GM10248 (cell line): Measurements from ENCODE around the gene NOB1.

Source experiments
- CTCF ChIA-PET: fragments of 300-600 bp; sonication (Branson Sonifier 250); formaldehyde crosslinking; extraction: SDS; loops from one replicate; lab custom pipeline; 2021; ENCODE audit warnings: antibody characterized with exemption; lab: Yijun Ruan, JAX
- POLR2A ChIA-PET: fragments of 350-650 bp; sonication (Branson Sonifier 250); formaldehyde crosslinking; extraction: SDS; loops from one replicate; lab custom pipeline; 2020; ENCODE audit warnings: antibody characterized with exemption; lab: Yijun Ruan, JAX
- DNase-seq: peaks from one replicate; pipeline ENCODE4 v3.0.0; 2012; ENCODE audit errors: extremely low spot score
- TF ChIP-seq, protein P1 (sequence below): IDR thresholded peaks from 2 replicates; pipeline ENCODE4 v1.5.1; 2012; ENCODE audit warnings: mild to moderate bottlenecking, low read depth; ENCODE audit errors: extremely low read depth, missing control alignments, control extremely low read depth

The NOB1 gene

DNA sequence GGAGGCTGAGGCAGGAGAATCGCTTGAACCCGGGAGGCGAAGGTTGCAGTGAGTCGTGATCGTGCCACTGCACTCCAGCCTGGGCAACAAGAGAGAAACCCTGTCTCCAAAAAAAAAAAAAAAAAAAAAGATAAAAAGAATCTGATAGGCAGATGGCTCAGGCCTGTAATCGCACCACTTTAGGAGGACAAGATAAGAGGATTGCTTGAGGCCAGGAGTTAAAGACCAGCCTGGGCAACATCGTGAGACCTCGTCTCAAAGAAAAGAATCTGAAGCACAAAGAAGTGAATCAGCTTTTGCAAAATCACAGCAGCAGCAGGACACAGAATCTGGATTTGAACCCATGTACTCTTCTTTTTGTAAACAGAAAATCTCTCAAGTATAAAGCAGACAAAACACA is 7.6 kb downstream of the NOB1 start:
- no peak for DNase-seq
- TF ChIP-seq, protein P1, sequence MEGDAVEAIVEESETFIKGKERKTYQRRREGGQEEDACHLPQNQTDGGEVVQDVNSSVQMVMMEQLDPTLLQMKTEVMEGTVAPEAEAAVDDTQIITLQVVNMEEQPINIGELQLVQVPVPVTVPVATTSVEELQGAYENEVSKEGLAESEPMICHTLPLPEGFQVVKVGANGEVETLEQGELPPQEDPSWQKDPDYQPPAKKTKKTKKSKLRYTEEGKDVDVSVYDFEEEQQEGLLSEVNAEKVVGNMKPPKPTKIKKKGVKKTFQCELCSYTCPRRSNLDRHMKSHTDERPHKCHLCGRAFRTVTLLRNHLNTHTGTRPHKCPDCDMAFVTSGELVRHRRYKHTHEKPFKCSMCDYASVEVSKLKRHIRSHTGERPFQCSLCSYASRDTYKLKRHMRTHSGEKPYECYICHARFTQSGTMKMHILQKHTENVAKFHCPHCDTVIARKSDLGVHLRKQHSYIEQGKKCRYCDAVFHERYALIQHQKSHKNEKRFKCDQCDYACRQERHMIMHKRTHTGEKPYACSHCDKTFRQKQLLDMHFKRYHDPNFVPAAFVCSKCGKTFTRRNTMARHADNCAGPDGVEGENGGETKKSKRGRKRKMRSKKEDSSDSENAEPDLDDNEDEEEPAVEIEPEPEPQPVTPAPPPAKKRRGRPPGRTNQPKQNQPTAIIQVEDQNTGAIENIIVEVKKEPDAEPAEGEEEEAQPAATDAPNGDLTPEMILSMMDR, result no peak
- ChIA-PET POLR2A (no interaction called here), CTCF (interaction anchor here (2.3 kb wide), 1 partner anchor 7 kb away, joined by 14 read pairs; the partner anchor contains the start of gene NOB1)

DNA sequence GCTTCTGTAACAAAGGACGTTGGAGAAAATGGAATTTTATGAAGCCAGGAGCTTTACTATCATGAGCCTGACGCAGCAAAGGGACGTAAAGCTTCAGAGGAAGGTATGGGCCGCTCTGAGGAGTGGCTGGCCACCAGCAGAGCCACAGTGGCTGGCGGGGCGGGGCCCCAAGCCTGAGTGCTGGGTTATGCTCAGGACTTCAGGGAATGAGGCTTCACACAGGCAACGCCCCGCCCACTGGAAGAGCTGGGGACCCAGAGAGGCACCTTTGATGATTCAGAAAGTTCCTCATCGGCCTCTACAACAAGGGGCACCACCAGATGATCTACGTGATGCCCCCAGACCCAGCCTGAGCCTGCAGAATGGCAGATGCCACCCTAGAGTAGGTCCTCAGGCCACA is 8.8 kb downstream of the NOB1 start:
- no peak for DNase-seq
- POLR2A ChIA-PET, result no interaction called here
- TF ChIP-seq, protein P1, result no peak
- CTCF ChIA-PET, result interaction anchor here (2.3 kb wide), 1 partner anchor 9 kb away, joined by 14 read pairs; the partner anchor contains the start of gene NOB1

DNA sequence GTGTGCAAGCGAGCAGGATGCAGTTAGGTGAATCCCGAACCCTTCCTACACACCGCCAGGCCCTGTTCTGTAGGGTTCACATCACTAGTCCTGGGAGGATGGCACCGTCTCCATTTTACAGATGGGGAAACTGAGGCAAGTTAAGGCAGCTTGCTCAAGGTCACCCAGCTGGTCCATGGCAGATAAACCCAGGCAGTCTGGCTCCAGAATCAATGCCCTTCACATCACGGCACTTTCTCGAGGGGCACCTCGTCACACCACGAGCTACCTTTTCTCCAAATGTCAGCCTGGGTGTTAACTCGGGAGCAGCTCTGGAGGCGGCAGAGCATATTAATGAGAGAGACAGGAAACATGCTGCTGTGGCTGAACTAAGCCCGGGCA is 9.5 kb downstream of the NOB1 start:
- no peak for DNase-seq
- CTCF ChIA-PET, result interaction anchor here (2.3 kb wide), 1 partner anchor 9 kb away, joined by 14 read pairs; the partner anchor contains the start of gene NOB1
- POLR2A ChIA-PET, result no interaction called here
- TF ChIP-seq, protein P1, result no peak

DNA sequence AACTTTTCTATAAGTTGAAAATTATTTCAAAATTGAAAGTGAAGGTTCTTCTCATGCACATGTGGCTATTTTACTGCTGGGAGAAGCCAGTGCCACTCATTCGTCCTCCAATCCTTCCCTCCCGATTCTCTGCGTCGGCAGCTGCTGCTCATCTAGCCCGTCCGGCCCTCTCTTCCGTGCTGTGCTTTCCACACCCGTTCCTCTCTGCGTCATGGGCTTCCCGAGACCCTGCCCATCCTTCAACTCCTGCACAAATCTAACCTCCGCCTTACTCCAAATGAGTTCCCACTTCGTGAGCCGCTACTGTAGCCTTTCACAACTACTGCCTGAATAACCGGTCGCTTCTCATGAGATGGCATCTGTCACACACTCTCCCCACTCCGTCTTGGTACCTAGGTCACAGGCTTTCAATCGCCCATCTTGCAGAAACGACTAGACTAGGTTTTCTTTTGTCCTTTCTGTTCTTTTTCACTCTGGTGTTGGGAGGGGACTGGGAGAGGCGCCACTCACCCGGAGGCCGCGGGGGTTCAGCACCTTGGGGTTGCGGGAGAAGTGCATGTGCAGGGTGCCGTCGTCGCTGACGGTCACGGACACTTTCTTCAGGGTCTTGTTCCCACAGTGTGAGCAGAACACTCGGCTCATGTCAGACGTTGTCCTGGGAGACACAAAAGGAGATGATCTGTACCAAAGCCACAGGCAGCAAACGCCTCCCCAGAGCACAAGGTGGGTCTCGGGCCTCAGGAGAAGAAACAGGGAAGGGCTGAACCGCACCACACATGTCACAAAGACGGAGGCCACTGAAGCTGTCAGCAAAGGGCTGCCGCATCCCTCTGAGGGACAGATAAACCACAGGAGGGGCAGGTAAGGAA is 10.1 kb downstream of the NOB1 start:
- ChIA-PET POLR2A (no interaction called here), CTCF (interaction anchor here (2.3 kb wide), 1 partner anchor 10 kb away, joined by 14 read pairs; the partner anchor contains the start of gene NOB1)
- no peak for DNase-seq
- TF ChIP-seq, protein P1, result no peak

DNA sequence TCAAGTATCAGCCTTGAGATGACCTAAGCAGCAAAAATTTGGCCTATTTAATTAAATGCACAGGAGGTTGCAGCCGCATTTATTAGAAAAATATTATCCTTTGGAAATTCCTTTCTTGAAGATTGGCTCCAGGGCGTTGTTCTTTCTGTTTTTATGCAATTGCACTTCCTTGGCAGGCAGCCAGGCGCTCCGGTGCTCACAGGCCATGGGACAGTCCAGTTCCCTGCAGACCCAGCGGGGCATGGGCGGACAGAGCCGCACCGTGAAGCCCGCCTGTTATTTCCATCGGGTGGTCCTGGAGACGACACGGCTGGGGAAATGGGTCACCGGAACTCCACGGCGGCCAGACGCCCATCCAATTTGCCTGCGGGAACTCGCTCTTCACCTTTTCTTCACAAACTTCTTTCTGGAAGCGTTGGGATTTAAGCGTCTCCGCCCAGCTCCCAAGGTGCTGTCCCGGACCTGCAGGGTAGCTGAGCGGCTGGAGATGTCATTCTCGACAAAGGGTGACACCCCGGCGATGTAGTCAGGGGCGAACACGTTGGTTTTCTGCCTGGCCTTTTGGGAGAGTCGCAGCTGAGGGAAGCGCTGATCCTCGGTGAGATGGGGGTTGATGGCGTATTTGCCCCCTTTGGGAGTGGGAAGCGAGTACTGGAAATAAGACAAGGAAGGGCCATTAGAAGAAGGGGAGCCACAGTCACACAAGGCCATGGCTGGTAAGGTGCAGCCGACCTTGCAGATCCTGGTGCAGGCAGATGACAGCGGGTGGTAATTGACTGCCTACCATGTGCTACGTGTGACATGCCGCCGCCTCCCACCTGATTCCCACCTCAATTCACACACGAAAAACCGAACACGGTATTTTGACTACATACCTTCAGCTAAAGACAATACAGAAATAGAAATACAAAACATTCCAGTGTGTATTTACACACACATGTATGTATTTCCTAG is 12.5 kb downstream of the NOB1 start:
- ChIA-PET CTCF (interaction anchor here (1.0 to 2.7 kb wide), 5 partner anchors 10 to 188 kb away, joined by 3 to 19 read pairs (median 4); partner anchors contain the start of gene NOB1), POLR2A (interaction anchor here (0.7 kb wide), 1 partner anchor 12 kb away, joined by 3 read pairs; no protein-coding TSS in a partner anchor)
- DNase-seq, result no peak
- TF ChIP-seq, protein P1, result no peak

DNA sequence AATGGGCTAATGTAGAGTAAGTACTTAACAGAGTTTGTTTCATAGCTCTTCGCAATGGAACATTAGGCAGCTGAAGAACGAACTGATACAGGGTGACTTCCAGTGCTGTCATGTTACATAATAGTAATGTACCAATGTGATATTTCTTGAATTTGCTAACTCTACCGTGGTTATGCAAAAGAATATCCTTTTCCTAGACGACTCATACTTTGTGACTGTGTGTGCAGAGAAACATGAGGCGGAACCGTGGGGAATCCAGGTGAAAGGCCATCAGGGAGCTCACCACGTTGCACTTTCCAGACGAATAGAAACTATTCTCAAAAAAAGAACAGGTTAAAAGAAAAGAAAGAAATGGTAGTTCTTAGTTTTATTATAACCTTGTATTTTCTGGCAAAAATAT is 13.2 kb downstream of the NOB1 start:
- TF ChIP-seq, protein P1, result no peak
- CTCF ChIA-PET, result interaction anchor here (1.0 to 2.7 kb wide), 5 partner anchors 9 to 189 kb away, joined by 3 to 19 read pairs (median 4); partner anchors contain the start of gene NOB1
- POLR2A ChIA-PET, result interaction anchor here (0.7 kb wide), 1 partner anchor 12 kb away, joined by 3 read pairs; no protein-coding TSS in a partner anchor
- DNase-seq, result no peak
